ENCODE measurements around the gene FAAP100. TPM values are rescaled to one million over a fixed set of nuclear protein-coding genes. Genes with fewer than 3 reads are reported as not detected.
"Not testable (repeated sequence)": the region's sequence is repeated elsewhere in the genome, so short reads cannot be mapped to it uniquely, and the experiment has no call there.

FAAP100 gene, protein sequence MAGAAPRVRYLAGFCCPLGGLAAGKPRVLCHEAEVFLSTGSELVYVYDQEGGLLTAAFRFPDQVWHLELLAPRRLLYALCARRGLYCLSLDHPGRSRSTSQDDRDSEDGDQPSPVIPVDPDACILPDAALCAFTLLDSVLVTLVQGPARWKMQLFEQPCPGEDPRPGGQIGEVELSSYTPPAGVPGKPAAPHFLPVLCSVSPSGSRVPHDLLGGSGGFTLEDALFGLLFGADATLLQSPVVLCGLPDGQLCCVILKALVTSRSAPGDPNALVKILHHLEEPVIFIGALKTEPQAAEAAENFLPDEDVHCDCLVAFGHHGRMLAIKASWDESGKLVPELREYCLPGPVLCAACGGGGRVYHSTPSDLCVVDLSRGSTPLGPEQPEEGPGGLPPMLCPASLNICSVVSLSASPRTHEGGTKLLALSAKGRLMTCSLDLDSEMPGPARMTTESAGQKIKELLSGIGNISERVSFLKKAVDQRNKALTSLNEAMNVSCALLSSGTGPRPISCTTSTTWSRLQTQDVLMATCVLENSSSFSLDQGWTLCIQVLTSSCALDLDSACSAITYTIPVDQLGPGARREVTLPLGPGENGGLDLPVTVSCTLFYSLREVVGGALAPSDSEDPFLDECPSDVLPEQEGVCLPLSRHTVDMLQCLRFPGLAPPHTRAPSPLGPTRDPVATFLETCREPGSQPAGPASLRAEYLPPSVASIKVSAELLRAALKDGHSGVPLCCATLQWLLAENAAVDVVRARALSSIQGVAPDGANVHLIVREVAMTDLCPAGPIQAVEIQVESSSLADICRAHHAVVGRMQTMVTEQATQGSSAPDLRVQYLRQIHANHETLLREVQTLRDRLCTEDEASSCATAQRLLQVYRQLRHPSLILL
- total RNA-seq (2014; rRNA removed; shearing (Covaris generic)) = 40.4 and 46.6 TPM in 2 replicates

DNA sequence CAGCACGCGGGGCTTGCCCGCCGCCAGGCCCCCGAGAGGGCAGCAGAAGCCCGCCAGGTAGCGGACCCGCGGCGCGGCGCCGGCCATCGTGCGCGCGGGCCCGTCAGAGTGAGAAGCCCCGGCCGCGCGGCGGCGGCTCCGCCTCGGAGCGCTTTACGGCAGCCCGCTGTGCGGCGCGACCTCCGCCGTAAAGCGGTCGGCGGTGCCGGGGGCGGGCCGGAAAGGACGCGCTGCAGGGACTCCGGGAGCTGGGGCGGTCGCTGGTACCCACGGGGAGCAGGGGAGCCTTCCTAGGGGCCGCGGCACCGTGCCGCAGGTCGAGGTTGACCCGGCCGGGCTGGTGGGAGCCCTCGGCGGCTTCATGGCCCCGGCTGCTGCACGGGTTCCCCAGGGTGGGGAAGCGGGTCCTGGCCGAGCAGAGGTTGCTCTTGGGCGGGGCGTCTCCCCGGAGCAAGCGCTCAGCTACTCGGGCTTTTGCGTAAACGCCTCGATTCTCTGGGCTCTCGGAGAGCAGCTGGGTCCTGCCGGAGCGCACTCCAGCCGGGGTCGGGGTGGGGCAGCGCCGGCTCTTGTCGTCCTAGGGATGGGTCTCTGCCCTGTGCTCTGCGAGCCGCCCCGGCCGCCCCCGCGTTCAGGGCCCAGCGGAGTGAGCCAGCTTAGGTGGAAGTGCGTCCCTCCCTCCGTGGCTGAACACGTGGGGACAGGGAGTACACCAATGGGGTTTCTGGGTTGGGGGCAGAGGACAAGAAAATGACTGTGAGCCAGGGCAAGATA lies at the start of gene FAAP100:
FAAP100 (minus strand) TSS at position 110 of the 774 bp plus-strand sequence; CDS start at position 87, 23 bp downstream.
- peak within 1 kb of the TSS; percentile 96 for H3K4me3 ChIP-seq (ENCODE audit: insufficient read depth, low read depth, low read length)
- peaks cover 6% of the 10 kb centered on the region for H3K36me3 ChIP-seq (replicated peaks; ENCODE audit: control insufficient read depth, insufficient read depth, low read length)
- peak; percentile 99 for DNase-seq
- no peaks in the 10 kb centered on the region for H3K27me3 ChIP-seq (ENCODE audit: control insufficient read depth, insufficient read depth, low read length)

DNA sequence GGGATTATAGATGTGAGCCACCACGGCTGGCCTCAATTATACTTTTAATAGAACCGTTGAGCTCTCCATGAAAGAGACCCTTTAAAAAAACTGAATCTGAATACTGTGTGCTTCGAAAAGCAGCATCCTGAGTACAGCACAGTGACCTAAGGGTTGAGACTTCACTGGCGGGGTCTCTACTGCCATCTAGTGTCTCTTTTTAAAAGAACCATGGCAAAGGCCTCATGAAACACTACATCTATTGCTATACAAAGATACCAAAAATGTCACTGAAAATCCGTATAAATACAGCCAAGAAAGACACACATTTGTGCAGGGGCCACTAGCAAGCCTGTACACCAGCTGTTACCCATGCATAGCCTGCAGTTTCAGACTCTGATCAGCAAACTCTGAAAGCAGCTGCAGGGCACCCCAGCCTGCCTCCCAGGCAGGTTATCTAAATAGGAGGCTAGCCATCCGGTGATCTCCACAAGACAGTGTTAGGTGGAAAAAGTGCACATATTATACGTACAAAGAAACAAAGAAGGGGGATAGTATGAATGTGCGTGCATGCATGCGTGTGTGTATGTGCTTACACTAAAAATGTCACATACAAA lies 49.5 kb upstream of the FAAP100 start:
- peak; percentile 83 for DNase-seq
- Histone ChIP-seq H3K4me3 (ENCODE audit: insufficient read depth, low read depth, low read length) (no peak overlapping the region), H3K27me3 (ENCODE audit: control insufficient read depth, insufficient read depth, low read length) (no peaks in the 10 kb centered on the region), H3K36me3 (replicated peaks; ENCODE audit: control insufficient read depth, insufficient read depth, low read length) (peaks cover 35% of the 10 kb centered on the region)

GRCh38 chr17:81599719-81600486 lies 47.8 kb upstream of the FAAP100 start:
- H3K36me3 ChIP-seq (replicated peaks; ENCODE audit: control insufficient read depth, insufficient read depth, low read length) = peaks cover 32% of the 10 kb centered on the region
- H3K27me3 ChIP-seq (ENCODE audit: control insufficient read depth, insufficient read depth, low read length) = no peaks in the 10 kb centered on the region
- no peak for DNase-seq
- no peak overlapping the region for H3K4me3 ChIP-seq (ENCODE audit: insufficient read depth, low read depth, low read length)

GRCh38 chr17:81593105-81593871 lies 41.1 kb upstream of the FAAP100 start:
- H3K27me3 ChIP-seq (ENCODE audit: control insufficient read depth, insufficient read depth, low read length) = no peaks in the 10 kb centered on the region
- no peak for DNase-seq
- peaks cover 32% of the 10 kb centered on the region for H3K36me3 ChIP-seq (replicated peaks; ENCODE audit: control insufficient read depth, insufficient read depth, low read length)
- H3K4me3 ChIP-seq (ENCODE audit: insufficient read depth, low read depth, low read length) = no peak overlapping the region

- Histone ChIP-seq H3K27me3 (ENCODE audit: control insufficient read depth, insufficient read depth, low read length) (no peaks in the 10 kb centered on the region), H3K36me3 (replicated peaks; ENCODE audit: control insufficient read depth, insufficient read depth, low read length) (peaks cover 30% of the 10 kb centered on the region), H3K4me3 (ENCODE audit: insufficient read depth, low read depth, low read length) (no peak overlapping the region)
- DNase-seq = no peak
Measured at GRCh38 chr17:81591971-81592370, 39.8 kb upstream of the FAAP100 start.

DNA sequence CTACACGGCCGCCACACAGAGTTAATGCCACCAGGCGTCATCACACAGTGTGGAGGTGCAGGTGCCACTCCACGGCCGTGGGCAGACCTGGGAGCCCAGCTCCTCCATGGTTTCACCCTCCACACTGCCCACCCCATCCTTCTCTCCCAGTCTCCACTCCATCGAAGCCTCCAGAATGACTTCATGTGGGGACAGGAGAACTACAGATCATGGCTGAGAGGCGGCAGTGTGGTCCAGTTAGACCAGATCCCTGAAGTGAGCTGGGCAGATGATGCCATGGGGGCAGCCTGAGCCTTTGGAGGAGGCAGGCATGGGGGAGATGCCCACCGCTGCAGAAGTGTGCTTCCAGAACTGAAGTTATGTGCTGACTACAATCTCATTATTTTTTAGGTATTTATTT lies 38.0 kb upstream of the FAAP100 start:
- peaks cover 41% of the 10 kb centered on the region for H3K36me3 ChIP-seq (replicated peaks; ENCODE audit: control insufficient read depth, insufficient read depth, low read length)
- H3K27me3 ChIP-seq (ENCODE audit: control insufficient read depth, insufficient read depth, low read length) = no peaks in the 10 kb centered on the region
- no peak for DNase-seq
- no peak overlapping the region for H3K4me3 ChIP-seq (ENCODE audit: insufficient read depth, low read depth, low read length)

DNA sequence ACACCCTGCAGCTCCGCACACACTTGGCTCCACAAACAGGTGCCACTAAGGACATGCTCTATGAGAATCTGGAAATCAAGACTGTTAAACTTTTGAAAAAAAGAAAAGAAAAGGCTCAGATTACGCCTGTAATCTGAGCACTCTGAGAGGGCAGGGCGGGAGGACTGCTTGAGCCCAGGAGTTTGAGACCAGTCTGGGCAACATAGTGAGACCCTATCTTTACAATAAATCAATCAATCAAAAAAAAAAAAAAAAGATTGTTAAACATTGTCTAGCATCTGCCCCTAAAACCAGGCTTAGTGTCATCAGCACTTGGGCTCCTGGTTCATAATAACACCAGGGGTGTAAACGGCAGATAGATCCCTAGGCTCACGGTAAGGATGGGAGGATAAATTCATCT lies 37.5 kb upstream of the FAAP100 start:
- H3K36me3 ChIP-seq (replicated peaks; ENCODE audit: control insufficient read depth, insufficient read depth, low read length) = peaks cover 41% of the 10 kb centered on the region
- H3K27me3 ChIP-seq (ENCODE audit: control insufficient read depth, insufficient read depth, low read length) = no peaks in the 10 kb centered on the region
- H3K4me3 ChIP-seq (ENCODE audit: insufficient read depth, low read depth, low read length) = no peak overlapping the region
- DNase-seq = no peak

DNA sequence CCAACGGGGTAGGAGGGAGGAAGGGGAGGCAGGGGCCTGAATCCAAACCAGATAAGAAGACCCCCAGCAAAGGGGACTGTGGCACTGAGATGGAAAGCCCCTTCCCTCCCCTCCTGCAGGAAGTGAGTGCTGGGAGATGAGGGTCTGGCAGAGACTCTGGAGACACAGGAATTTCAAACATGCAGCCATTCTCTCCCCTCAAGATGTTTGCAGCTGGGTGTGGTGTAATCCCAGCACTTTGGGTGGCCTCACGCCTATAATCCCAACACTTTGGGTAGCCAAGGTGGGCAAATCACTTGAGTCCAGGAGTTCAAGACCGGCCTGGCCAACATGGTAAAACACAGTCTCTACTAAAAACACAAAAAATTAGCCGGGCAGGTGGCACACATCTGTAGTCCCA lies 33.9 kb upstream of the FAAP100 start:
- H3K36me3 ChIP-seq (replicated peaks; ENCODE audit: control insufficient read depth, insufficient read depth, low read length) = peaks cover 39% of the 10 kb centered on the region
- DNase-seq = no peak
- H3K27me3 ChIP-seq (ENCODE audit: control insufficient read depth, insufficient read depth, low read length) = no peaks in the 10 kb centered on the region
- H3K4me3 ChIP-seq (ENCODE audit: insufficient read depth, low read depth, low read length) = no peak overlapping the region

DNA sequence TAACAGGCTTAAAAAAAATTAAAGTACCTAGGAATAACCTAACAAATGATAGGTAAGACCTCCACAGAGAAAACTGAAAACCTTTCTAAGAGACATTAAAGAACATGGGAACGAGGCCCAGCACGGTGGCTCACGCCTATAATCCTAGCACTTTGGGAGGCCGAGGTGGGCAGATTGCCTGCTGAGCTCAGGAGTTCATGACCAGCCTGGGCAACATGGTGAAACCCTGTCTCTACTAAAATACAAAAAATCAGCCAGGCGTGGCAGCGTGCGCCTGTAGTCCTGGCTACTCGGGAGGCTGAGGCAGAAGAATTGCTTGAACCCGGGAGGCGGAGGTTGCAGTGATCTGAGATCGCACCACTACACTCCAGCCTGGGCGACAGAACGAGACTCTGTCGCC lies 32.6 kb upstream of the FAAP100 start:
- not testable (repeated sequence) for H3K4me3 ChIP-seq (ENCODE audit: insufficient read depth, low read depth, low read length); H3K27me3 ChIP-seq (ENCODE audit: control insufficient read depth, insufficient read depth, low read length); DNase-seq
- H3K36me3 ChIP-seq (replicated peaks; ENCODE audit: control insufficient read depth, insufficient read depth, low read length) = peaks cover 34% of the 10 kb centered on the region

- H3K4me3 ChIP-seq (ENCODE audit: insufficient read depth, low read depth, low read length) = no peak overlapping the region
- no peak for DNase-seq
- H3K36me3 ChIP-seq (replicated peaks; ENCODE audit: control insufficient read depth, insufficient read depth, low read length) = peaks cover 32% of the 10 kb centered on the region
- H3K27me3 ChIP-seq (ENCODE audit: control insufficient read depth, insufficient read depth, low read length) = no peaks in the 10 kb centered on the region
Measured at GRCh38 chr17:81583589-81584342, 31.6 kb upstream of the FAAP100 start.

DNA sequence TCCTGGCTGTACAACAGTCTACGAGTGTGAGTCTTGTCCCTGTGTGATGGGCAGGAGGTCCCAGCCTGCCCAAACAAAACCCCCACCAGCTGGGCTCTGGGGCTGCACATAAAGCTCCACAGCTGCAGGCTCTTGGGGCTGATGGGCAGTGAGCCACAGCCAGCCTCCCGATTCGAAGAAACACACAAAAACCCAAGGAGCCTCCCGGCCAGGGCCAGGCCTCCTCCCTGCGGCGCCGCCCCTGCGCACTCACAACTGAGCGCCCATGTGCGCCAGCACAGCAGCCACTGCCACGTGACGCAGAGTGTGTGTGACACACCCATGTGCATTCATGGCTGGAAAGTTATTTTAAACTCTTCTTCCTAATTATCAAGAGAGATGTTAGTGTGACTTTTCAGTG lies 30.6 kb upstream of the FAAP100 start:
- H3K4me3 ChIP-seq (ENCODE audit: insufficient read depth, low read depth, low read length) = no peak overlapping the region
- H3K36me3 ChIP-seq (replicated peaks; ENCODE audit: control insufficient read depth, insufficient read depth, low read length) = peaks cover 25% of the 10 kb centered on the region
- no peak for DNase-seq
- no peaks in the 10 kb centered on the region for H3K27me3 ChIP-seq (ENCODE audit: control insufficient read depth, insufficient read depth, low read length)

DNA sequence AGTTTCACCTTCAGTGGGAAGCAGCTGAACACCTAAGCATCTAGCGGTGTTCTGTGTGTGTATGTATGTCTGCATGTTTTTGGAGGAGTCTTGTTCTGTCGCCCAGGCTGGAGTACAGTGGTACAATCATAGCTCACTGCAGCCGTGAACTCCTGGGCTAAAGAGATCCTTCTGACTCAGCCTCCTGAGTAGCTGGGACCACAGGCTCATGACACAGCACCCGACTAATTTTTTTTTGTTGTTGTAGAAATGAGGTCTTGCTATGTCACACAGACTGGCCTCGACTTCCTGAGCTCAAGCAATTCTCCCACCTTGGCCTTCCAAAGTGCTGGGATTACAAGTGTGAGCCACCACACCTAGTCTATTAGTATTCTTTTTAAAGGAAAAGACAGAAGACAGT lies 30.2 kb upstream of the FAAP100 start:
- Histone ChIP-seq H3K27me3 (ENCODE audit: control insufficient read depth, insufficient read depth, low read length) (no peaks in the 10 kb centered on the region), H3K36me3 (replicated peaks; ENCODE audit: control insufficient read depth, insufficient read depth, low read length) (peaks cover 27% of the 10 kb centered on the region), H3K4me3 (ENCODE audit: insufficient read depth, low read depth, low read length) (no peak overlapping the region)
- DNase-seq = no peak

All from H7 (cell line).